DND-41 (cell line): Measurements from ENCODE around the gene MYO5A.

Experiments
- CTCF ChIP-seq: IDR thresholded peaks from 2 replicates; pipeline ENCODE4 v1.5.1; 2012; ENCODE audit warnings: borderline replicate concordance, low read length, moderate library complexity, mild to moderate bottlenecking; ENCODE audit not compliant: poor library complexity, severe bottlenecking; ENCODE audit errors: extremely low read depth
- EZH2 ChIP-seq: IDR thresholded peaks from 3 replicates; pipeline ENCODE4 v1.6.1; 2012; ENCODE audit warnings: borderline replicate concordance, low read depth, mild to moderate bottlenecking, moderate library complexity, low read length, inconsistent platforms; ENCODE audit not compliant: severe bottlenecking

- TF ChIP-seq CTCF (no peak), EZH2 (no peak)
Measured at GRCh38 chr15:52511084-52511483, 17.6 kb downstream of the MYO5A start.
